Fibroblast of lung (primary cell): ENCODE results near the gene PRKG2.

ENCODE experiments used
- CTCF ChIP-seq, 2 donors: IDR thresholded peaks in 1 of 2; conservative IDR thresholded peaks in 1 of 2; 1 replicate in 1 of 2; 2 replicates in 1 of 2; pipeline ENCODE4 v1.5.1; 2011 to 2012; ENCODE audit warnings: low read length in 2 of 2, control low read depth in 1 of 2, inconsistent platforms in 1 of 2, low read depth in 1 of 2, mild to moderate bottlenecking in 1 of 2
- EZH2 ChIP-seq: IDR thresholded peaks from 2 replicates; pipeline ENCODE4 v1.5.1; 2012; ENCODE audit warnings: low read length, control low read depth, mild to moderate bottlenecking; ENCODE audit errors: missing control alignments

- TF ChIP-seq CTCF (conservative IDR thresholded peaks at IDR 0.05 in 1 of 2, IDR thresholded peaks at IDR 0.05 in 1 of 2; ENCODE audit: low read depth in 1 of 2, low read length in 2 of 2) = no peak
- no peak for TF ChIP-seq EZH2
Measured at GRCh38 chr4:81196126-81196650, 18.8 kb downstream of the PRKG2 start.
